BE2C (cell line): ENCODE data around the gene ELMOD3.

ENCODE experiments used
- DNase-seq: peaks from one replicate; pipeline ENCODE4 v3.0.0-alpha.2; 2020
- H3K27me3 ChIP-seq: fragments of 250-450 bp; sonication (Bioruptor Pico); 2 replicates; pipeline ENCODE4 v1.5.1; 2020; ENCODE audit warnings: mild to moderate bottlenecking
- H3K36me3 ChIP-seq: fragments of 250-450 bp; sonication (Bioruptor Pico); 2 replicates; pipeline ENCODE4 v1.5.1; 2020; ENCODE audit warnings: mild to moderate bottlenecking
- H3K4me1 ChIP-seq: fragments of 250-450 bp; sonication (Bioruptor Pico); 2 replicates; pipeline ENCODE4 v1.5.1; 2020
- H3K4me3 ChIP-seq: 2 replicates; pipeline ENCODE4 v1.5.1; 2011; ENCODE audit warnings: low read depth, low read length
- H3K9me3 ChIP-seq: fragments of 250-450 bp; sonication (Bioruptor Pico); 2 replicates; pipeline ENCODE4 v1.5.1; 2020
- TF ChIP-seq, protein P1 (sequence below): IDR thresholded peaks from 2 replicates; pipeline ENCODE4 v1.5.1; 2012; ENCODE audit warnings: mild to moderate bottlenecking, low read depth, low read length

Gene ELMOD3

DNA sequence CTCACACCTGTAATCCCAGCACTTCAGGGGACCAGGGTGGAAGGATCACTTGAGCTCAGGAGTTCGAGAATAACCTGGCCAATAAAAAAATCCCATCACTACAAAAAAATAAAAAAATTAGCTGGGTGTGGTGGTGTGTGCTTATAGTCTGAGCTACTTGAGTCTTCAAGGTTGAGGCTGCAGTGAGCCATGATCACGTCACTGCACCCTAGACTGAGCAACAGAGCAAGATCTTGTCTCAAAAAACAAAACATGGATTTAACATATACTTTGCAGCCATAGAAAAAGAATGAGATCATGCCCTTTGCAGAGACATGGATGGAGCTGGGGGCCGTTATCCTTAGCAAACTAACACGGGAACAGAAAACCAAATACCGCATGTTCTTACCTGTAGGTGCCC, 86.2 kb downstream of the ELMOD3 start:
- TF ChIP-seq, protein P1, sequence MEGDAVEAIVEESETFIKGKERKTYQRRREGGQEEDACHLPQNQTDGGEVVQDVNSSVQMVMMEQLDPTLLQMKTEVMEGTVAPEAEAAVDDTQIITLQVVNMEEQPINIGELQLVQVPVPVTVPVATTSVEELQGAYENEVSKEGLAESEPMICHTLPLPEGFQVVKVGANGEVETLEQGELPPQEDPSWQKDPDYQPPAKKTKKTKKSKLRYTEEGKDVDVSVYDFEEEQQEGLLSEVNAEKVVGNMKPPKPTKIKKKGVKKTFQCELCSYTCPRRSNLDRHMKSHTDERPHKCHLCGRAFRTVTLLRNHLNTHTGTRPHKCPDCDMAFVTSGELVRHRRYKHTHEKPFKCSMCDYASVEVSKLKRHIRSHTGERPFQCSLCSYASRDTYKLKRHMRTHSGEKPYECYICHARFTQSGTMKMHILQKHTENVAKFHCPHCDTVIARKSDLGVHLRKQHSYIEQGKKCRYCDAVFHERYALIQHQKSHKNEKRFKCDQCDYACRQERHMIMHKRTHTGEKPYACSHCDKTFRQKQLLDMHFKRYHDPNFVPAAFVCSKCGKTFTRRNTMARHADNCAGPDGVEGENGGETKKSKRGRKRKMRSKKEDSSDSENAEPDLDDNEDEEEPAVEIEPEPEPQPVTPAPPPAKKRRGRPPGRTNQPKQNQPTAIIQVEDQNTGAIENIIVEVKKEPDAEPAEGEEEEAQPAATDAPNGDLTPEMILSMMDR, result no peak
- Histone ChIP-seq H3K9me3 (no peaks in the 10 kb centered on the region), H3K4me3 (no peak overlapping the region), H3K36me3 (no peaks in the 10 kb centered on the region), H3K27me3 (no peaks in the 10 kb centered on the region), H3K4me1 (peaks cover 37% of the 10 kb centered on the region)
- DNase-seq, result no peak
